Activated CD4-positive, CD25-positive, alpha-beta regulatory T cell treated with anti-CD3 and anti-CD28 coated beads, Interleukin-2, amount 50 U/mL, for 72 hours (primary cell): ENCODE results near the gene LINC00305.

Source experiments
- DNase-seq: peaks from one replicate; pipeline ENCODE4 v3.0.0; 2021

LINC00305 gene

GRCh38 chr18:64148988-64149387, at the start of gene LINC00305:
LINC00305 (minus strand) TSS chr18:64149088.
- no peak for DNase-seq

GRCh38 chr18:64191069-64191468, 42.2 kb upstream of the LINC00305 start:
- DNase-seq, result no peak

GRCh38 chr18:64185987-64186386, 37.1 kb upstream of the LINC00305 start:
- DNase-seq, result no peak

GRCh38 chr18:64183665-64184064, 34.8 kb upstream of the LINC00305 start:
- DNase-seq, result no peak

- DNase-seq, result no peak
Measured at GRCh38 chr18:64180617-64181016, 31.7 kb upstream of the LINC00305 start.

GRCh38 chr18:64180171-64180570, 31.3 kb upstream of the LINC00305 start:
- DNase-seq, result no peak

- DNase-seq, result no peak
Measured at GRCh38 chr18:64179556-64180080, 30.7 kb upstream of the LINC00305 start.

- DNase-seq, result no peak
Measured at GRCh38 chr18:64178860-64179259, 30.0 kb upstream of the LINC00305 start.

GRCh38 chr18:64175432-64175831, 26.5 kb upstream of the LINC00305 start:
- no peak for DNase-seq

- DNase-seq, result no peak
Measured at GRCh38 chr18:64171576-64171975, 22.7 kb upstream of the LINC00305 start.

GRCh38 chr18:64167408-64167925, 18.6 kb upstream of the LINC00305 start:
- no peak for DNase-seq

GRCh38 chr18:64165906-64166305, 17.0 kb upstream of the LINC00305 start:
- no peak for DNase-seq

- DNase-seq, result no peak
Measured at GRCh38 chr18:64164883-64165282, 16.0 kb upstream of the LINC00305 start.

- DNase-seq, result no peak
Measured at GRCh38 chr18:64149916-64150438, 1.1 kb upstream of the LINC00305 start.

- DNase-seq, result no peak
Measured at GRCh38 chr18:64142904-64143303, 6.0 kb downstream of the LINC00305 start.

GRCh38 chr18:64137914-64138313, 11.0 kb downstream of the LINC00305 start:
- DNase-seq, result no peak

GRCh38 chr18:64134044-64134747, 14.7 kb downstream of the LINC00305 start:
- no peak for DNase-seq

- no peak for DNase-seq
Measured at GRCh38 chr18:64132871-64133270, 16.0 kb downstream of the LINC00305 start.

- no peak for DNase-seq
Measured at GRCh38 chr18:64131314-64131713, 17.6 kb downstream of the LINC00305 start.

GRCh38 chr18:64127172-64127571, 21.7 kb downstream of the LINC00305 start:
- DNase-seq, result no peak

- no peak for DNase-seq
Measured at GRCh38 chr18:64119916-64120315, 29.0 kb downstream of the LINC00305 start.

GRCh38 chr18:64118406-64118805, 30.5 kb downstream of the LINC00305 start:
- DNase-seq, result no peak

- no peak for DNase-seq
Measured at GRCh38 chr18:64116571-64117175, 32.2 kb downstream of the LINC00305 start.

- no peak for DNase-seq
Measured at GRCh38 chr18:64115881-64116280, 33.0 kb downstream of the LINC00305 start.
